Measurements from ENCODE around the gene PPP1CC.

DNA sequence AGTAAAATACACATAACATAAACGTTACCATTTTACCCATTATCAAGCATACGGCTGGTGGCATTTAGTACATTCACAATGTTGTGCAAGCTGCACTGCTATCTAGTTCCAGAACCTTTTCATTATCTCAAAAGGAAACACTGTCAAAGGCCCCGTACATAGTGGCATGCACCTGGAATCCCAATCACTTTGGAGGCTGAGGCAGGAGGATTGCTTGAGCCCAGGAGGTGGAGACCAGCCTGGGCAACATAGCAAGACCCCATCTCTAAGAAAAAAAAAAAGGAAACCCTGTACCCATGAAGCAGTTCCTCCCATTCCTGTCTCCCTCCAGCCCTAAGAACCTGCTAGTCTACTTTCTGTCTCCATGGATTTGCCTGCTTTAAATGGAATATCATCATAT is 46.4 kb downstream of the PPP1CC start:
- TF ChIP-seq, protein P1, sequence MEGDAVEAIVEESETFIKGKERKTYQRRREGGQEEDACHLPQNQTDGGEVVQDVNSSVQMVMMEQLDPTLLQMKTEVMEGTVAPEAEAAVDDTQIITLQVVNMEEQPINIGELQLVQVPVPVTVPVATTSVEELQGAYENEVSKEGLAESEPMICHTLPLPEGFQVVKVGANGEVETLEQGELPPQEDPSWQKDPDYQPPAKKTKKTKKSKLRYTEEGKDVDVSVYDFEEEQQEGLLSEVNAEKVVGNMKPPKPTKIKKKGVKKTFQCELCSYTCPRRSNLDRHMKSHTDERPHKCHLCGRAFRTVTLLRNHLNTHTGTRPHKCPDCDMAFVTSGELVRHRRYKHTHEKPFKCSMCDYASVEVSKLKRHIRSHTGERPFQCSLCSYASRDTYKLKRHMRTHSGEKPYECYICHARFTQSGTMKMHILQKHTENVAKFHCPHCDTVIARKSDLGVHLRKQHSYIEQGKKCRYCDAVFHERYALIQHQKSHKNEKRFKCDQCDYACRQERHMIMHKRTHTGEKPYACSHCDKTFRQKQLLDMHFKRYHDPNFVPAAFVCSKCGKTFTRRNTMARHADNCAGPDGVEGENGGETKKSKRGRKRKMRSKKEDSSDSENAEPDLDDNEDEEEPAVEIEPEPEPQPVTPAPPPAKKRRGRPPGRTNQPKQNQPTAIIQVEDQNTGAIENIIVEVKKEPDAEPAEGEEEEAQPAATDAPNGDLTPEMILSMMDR (IDR thresholded peaks at IDR 0.05; ENCODE audit: extremely low read depth in 1 of 2, insufficient read depth in 1 of 2, low read depth in 1 of 2, low read length in 2 of 2), result no peak
- TF ChIP-seq POLR2A (IDR thresholded peaks at IDR 0.05; ENCODE audit: low read depth, low read length) (no peak), EZH2 (IDR thresholded peaks at IDR 0.05; ENCODE audit: borderline replicate concordance, low read depth, low read length, severe bottlenecking) (no peak), MYC (IDR thresholded peaks at IDR 0.05; ENCODE audit: low read depth, low read length) (no peak), POLR2AphosphoS5 (IDR thresholded peaks at IDR 0.05; ENCODE audit: insufficient read depth, low read depth, low read length) (no peak), GATA2 (IDR thresholded peaks at IDR 0.05; ENCODE audit: insufficient read depth, insufficient read length, low read depth, low read length) (no peak)
- TF ChIP-seq, protein P2, sequence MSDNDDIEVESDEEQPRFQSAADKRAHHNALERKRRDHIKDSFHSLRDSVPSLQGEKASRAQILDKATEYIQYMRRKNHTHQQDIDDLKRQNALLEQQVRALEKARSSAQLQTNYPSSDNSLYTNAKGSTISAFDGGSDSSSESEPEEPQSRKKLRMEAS (IDR thresholded peaks at IDR 0.05; ENCODE audit: insufficient read depth, insufficient read length), result no peak

Measured in endothelial cell of umbilical vein (primary cell).